Natural killer cell (primary cell): ENCODE measurements around the gene KCNJ2. TPM values are rescaled to one million over a fixed set of nuclear protein-coding genes. Genes with fewer than 3 reads are reported as not detected.

Experiments used
- ATAC-seq, 3 donors: fragments of 150-1000 bp in 2 of 3; fragments of 200-7000 bp in 1 of 3; cut with Tn5 transposase; 1 replicate in 1 of 3; 2 replicates in 2 of 3; pipeline ENCODE4 v1.10.0; 2021; ENCODE audit warnings: mild to moderate bottlenecking in 2 of 3, moderate library complexity in 2 of 3
- DNase-seq, 2 donors: peaks; one replicate each; pipeline versions ENCODE4 v3.0.0 to v3.0.0-alpha.2; 2013 to 2021; ENCODE audit warnings: mixed read lengths in 1 of 2
- H3K27ac ChIP-seq: one replicate; pipeline ENCODE4 v1.5.1; 2013; ENCODE audit warnings: mild to moderate bottlenecking, low read length
- H3K27me3 ChIP-seq: one replicate; pipeline ENCODE4 v1.6.1; 2013; ENCODE audit warnings: low read length; ENCODE audit not compliant: control insufficient read depth, insufficient read depth
- H3K36me3 ChIP-seq: one replicate; pipeline ENCODE4 v1.6.1; 2013; ENCODE audit warnings: low read length; ENCODE audit not compliant: control insufficient read depth, insufficient read depth
- H3K4me1 ChIP-seq: one replicate; pipeline ENCODE4 v1.6.1; 2013; ENCODE audit warnings: low read length; ENCODE audit not compliant: control insufficient read depth, insufficient read depth
- H3K4me3 ChIP-seq: one replicate; pipeline ENCODE4 v1.5.1; 2013; ENCODE audit warnings: low read length
- H3K9me3 ChIP-seq: one replicate; pipeline ENCODE4 v1.6.1; 2013; ENCODE audit warnings: low read length; ENCODE audit not compliant: control insufficient read depth, insufficient read depth
- H3K27ac Mint-ChIP-seq, 2 donors: one replicate each; pipeline ENCODE4 v1.8.0; 2022; ENCODE audit warnings: mild to moderate bottlenecking in 2 of 2, mixed read lengths in 2 of 2, moderate library complexity in 1 of 2
- H3K27me3 Mint-ChIP-seq, 2 donors: one replicate each; pipeline ENCODE4 v1.8.0; 2022; ENCODE audit warnings: low read depth in 2 of 2, mixed read lengths in 2 of 2
- H3K36me3 Mint-ChIP-seq: one replicate; pipeline ENCODE4 v1.8.0; 2022; ENCODE audit warnings: mixed read lengths
- H3K4me1 Mint-ChIP-seq, 2 donors: one replicate each; pipeline ENCODE4 v1.8.0; 2022; ENCODE audit warnings: mixed read lengths in 2 of 2
- H3K4me3 Mint-ChIP-seq: one replicate; pipeline ENCODE4 v1.8.0; 2022; ENCODE audit warnings: mild to moderate bottlenecking, moderate library complexity, mixed read lengths
- H3K9me3 Mint-ChIP-seq, 2 donors: one replicate each; pipeline ENCODE4 v1.8.0; 2022; ENCODE audit warnings: mixed read lengths in 2 of 2
- CTCF ChIP-seq: fragments of 200-600 bp; IDR thresholded peaks from one replicate; pipeline ENCODE4 v1.8.0; 2022; ENCODE audit warnings: antibody characterized with exemption
- WGBS: methylation state at CpG from one replicate; pipeline ENCODE4 v1.1.7; 2013; ENCODE audit warnings: missing lambda C conversion rate; ENCODE audit not compliant: insufficient coverage; 5-methylcytosine and 5-hydroxymethylcytosine counted together
- intact Hi-C: fragments of 100-400 bp; cut with micrococcal nuclease; formaldehyde crosslinking; loops from one replicate; pipeline ENCODE4 v1.14.2; 2022
- total RNA-seq, 4 donors: library from RNA; stranded (reverse); fragments of 120-200 nt in 1 of 4; gene quantifications; one replicate each; pipeline versions ENCODE4 v1.2.3 to v1.2.4, GENCODE V29; 2013 to 2022

The KCNJ2 gene
- total RNA-seq, 3 donors from 2014 or later (not counting 1 experiment from before 2014, with no cell fraction given) = 0.14 to 2.5 TPM; not detected in 1

GRCh38 chr17:70206361-70207010, 37.2 kb downstream of the KCNJ2 start:
- Histone ChIP-seq H3K27ac (no peak overlapping the region), H3K9me3 (no peaks in the 10 kb centered on the region), H3K27me3 (no peaks in the 10 kb centered on the region), H3K4me3 (no peak overlapping the region), H3K36me3 (no peaks in the 10 kb centered on the region), H3K4me1 (no peaks in the 10 kb centered on the region)
- WGBS = 88% methylated on average over 5 of the region's 6 CpGs
- TF ChIP-seq CTCF = no peak
- Mint-ChIP-seq H3K27me3 (no peaks in the 10 kb centered on the region), H3K27ac (no peak overlapping the region), H3K36me3 (no peaks in the 10 kb centered on the region), H3K9me3 (peaks cover 0 to 7% of the 10 kb centered on the region in 2 donors), H3K4me3 (no peak overlapping the region), H3K4me1 (peaks cover 0 to 7% of the 10 kb centered on the region in 2 donors)
- ATAC-seq (no peak), DNase-seq (no peak)
- intact Hi-C loops = no loop called here

GRCh38 chr17:70207184-70207583, 37.9 kb downstream of the KCNJ2 start:
- WGBS = 92% methylated on average over 1 of the region's 1 CpG
- Mint-ChIP-seq H3K4me3 (no peak overlapping the region), H3K36me3 (no peaks in the 10 kb centered on the region), H3K9me3 (peaks cover 0 to 7% of the 10 kb centered on the region in 2 donors), H3K27ac (no peak overlapping the region), H3K27me3 (no peaks in the 10 kb centered on the region), H3K4me1 (peaks cover 0 to 7% of the 10 kb centered on the region in 2 donors)
- intact Hi-C loops = no loop called here
- H3K27me3 ChIP-seq = no peaks in the 10 kb centered on the region
- DNase-seq = no peak
- H3K9me3 ChIP-seq = no peaks in the 10 kb centered on the region
- H3K36me3 ChIP-seq = no peaks in the 10 kb centered on the region
- no peak for TF ChIP-seq CTCF
- H3K27ac ChIP-seq = no peak overlapping the region
- ATAC-seq = no peak
- H3K4me3 ChIP-seq = no peak overlapping the region
- H3K4me1 ChIP-seq = no peaks in the 10 kb centered on the region

GRCh38 chr17:70208080-70208794, 38.9 kb downstream of the KCNJ2 start:
- H3K27me3 ChIP-seq = no peaks in the 10 kb centered on the region
- ATAC-seq (no peak), DNase-seq (no peak)
- no peak overlapping the region for H3K4me3 ChIP-seq
- no peaks in the 10 kb centered on the region for H3K4me1 ChIP-seq
- H3K9me3 ChIP-seq = no peaks in the 10 kb centered on the region
- intact Hi-C loops = no loop called here
- peaks cover 2 to 10% of the 10 kb centered on the region in 2 donors for H3K9me3 Mint-ChIP-seq
- no peaks in the 10 kb centered on the region for H3K36me3 Mint-ChIP-seq
- no peaks in the 10 kb centered on the region for H3K27me3 Mint-ChIP-seq
- H3K36me3 ChIP-seq = no peaks in the 10 kb centered on the region
- H3K4me1 Mint-ChIP-seq = peaks cover 0 to 7% of the 10 kb centered on the region in 2 donors
- no peak overlapping the region for H3K4me3 Mint-ChIP-seq
- no peak for TF ChIP-seq CTCF
- 57% methylated on average over 6 of the region's 7 CpGs for WGBS
- H3K27ac ChIP-seq = no peak overlapping the region
- H3K27ac Mint-ChIP-seq = no peak overlapping the region
